Activated CD8-positive, alpha-beta memory T cell treated with anti-CD3 and anti-CD28 coated beads for 36 hours (primary cell): ENCODE data around the gene RBMS3. TPM values are rescaled to one million over a fixed set of nuclear protein-coding genes. Genes with fewer than 3 reads are reported as not detected.
"Not testable (repeated sequence)": the region's sequence is repeated elsewhere in the genome, so short reads cannot be mapped to it uniquely, and the experiment has no call there.

Experiments used
- CTCF ChIA-PET: fragments of 350-600 bp; sonication (Branson Sonifier 250); formaldehyde crosslinking; loops from one replicate; lab custom pipeline; 2021; ENCODE audit warnings: antibody characterized with exemption; lab: Charles Lee
- POLR2A ChIA-PET: fragments of 350-600 bp; sonication (Branson Sonifier 250); formaldehyde crosslinking; loops from one replicate; lab custom pipeline; 2021; ENCODE audit warnings: antibody characterized with exemption; lab: Charles Lee
- total RNA-seq, 2 experiments: library from RNA; stranded (reverse); gene quantifications; one replicate each; pipeline ENCODE4 v1.2.3, GENCODE V29; 2021

Gene RBMS3
- total RNA-seq, 2 experiments from 2014 or later, result 0.48 to 0.86 TPM

GRCh38 chr3:29497282-29497681, 216.4 kb downstream of the RBMS3 start:
- CTCF ChIA-PET, result no interaction called here
- POLR2A ChIA-PET, result no interaction called here

GRCh38 chr3:29502771-29503170, 221.9 kb downstream of the RBMS3 start:
- ChIA-PET POLR2A (no interaction called here), CTCF (no interaction called here)

GRCh38 chr3:29503314-29503713, 222.4 kb downstream of the RBMS3 start:
- ChIA-PET CTCF (no interaction called here), POLR2A (no interaction called here)

- CTCF ChIA-PET, result no interaction called here
- POLR2A ChIA-PET, result no interaction called here
Measured at GRCh38 chr3:29503958-29504357, 223.1 kb downstream of the RBMS3 start.

- ChIA-PET CTCF (no interaction called here), POLR2A (no interaction called here)
Measured at GRCh38 chr3:29506502-29506901, 225.6 kb downstream of the RBMS3 start.

GRCh38 chr3:29511701-29512100, 230.8 kb downstream of the RBMS3 start:
- CTCF ChIA-PET, result no interaction called here

GRCh38 chr3:29512641-29513040, 231.8 kb downstream of the RBMS3 start:
- POLR2A ChIA-PET, result no interaction called here
- CTCF ChIA-PET, result no interaction called here

More at GRCh38 chr3:29511701-29512100, 230.8 kb downstream of the RBMS3 start:
- POLR2A ChIA-PET, result no interaction called here

GRCh38 chr3:29513236-29513635, 232.4 kb downstream of the RBMS3 start:
- CTCF ChIA-PET, result no interaction called here
- POLR2A ChIA-PET, result no interaction called here

GRCh38 chr3:29514170-29514569, 233.3 kb downstream of the RBMS3 start:
- ChIA-PET POLR2A (no interaction called here), CTCF (no interaction called here)

GRCh38 chr3:29514912-29515311, 234.0 kb downstream of the RBMS3 start:
- POLR2A ChIA-PET, result no interaction called here
- CTCF ChIA-PET, result no interaction called here

GRCh38 chr3:29515451-29515850, 234.6 kb downstream of the RBMS3 start:
- POLR2A ChIA-PET, result no interaction called here
- CTCF ChIA-PET, result no interaction called here

GRCh38 chr3:29516164-29516563, 235.3 kb downstream of the RBMS3 start:
- POLR2A ChIA-PET, result no interaction called here

GRCh38 chr3:29520764-29521163, 239.9 kb downstream of the RBMS3 start:
- ChIA-PET CTCF (no interaction called here), POLR2A (no interaction called here)

More at GRCh38 chr3:29516164-29516563, 235.3 kb downstream of the RBMS3 start:
- CTCF ChIA-PET, result no interaction called here

GRCh38 chr3:29521293-29521692, 240.4 kb downstream of the RBMS3 start:
- CTCF ChIA-PET, result no interaction called here
- POLR2A ChIA-PET, result no interaction called here

GRCh38 chr3:29521751-29522150, 240.9 kb downstream of the RBMS3 start:
- ChIA-PET POLR2A (no interaction called here), CTCF (no interaction called here)

GRCh38 chr3:29524433-29524832, 243.6 kb downstream of the RBMS3 start:
- POLR2A ChIA-PET, result not testable (repeated sequence)
- CTCF ChIA-PET, result interaction anchor here (0.6 kb wide), 1 partner anchor 139 kb away, joined by 4 read pairs; no protein-coding TSS in a partner anchor

GRCh38 chr3:29525254-29525881, 244.5 kb downstream of the RBMS3 start:
- POLR2A ChIA-PET, result no interaction called here

GRCh38 chr3:29527246-29527645, 246.4 kb downstream of the RBMS3 start:
- POLR2A ChIA-PET, result no interaction called here

More at GRCh38 chr3:29525254-29525881, 244.5 kb downstream of the RBMS3 start:
- CTCF ChIA-PET, result no interaction called here

GRCh38 chr3:29531644-29532043, 250.8 kb downstream of the RBMS3 start:
- CTCF ChIA-PET, result no interaction called here

More at GRCh38 chr3:29527246-29527645, 246.4 kb downstream of the RBMS3 start:
- CTCF ChIA-PET, result no interaction called here

GRCh38 chr3:29532473-29532872, 251.6 kb downstream of the RBMS3 start:
- POLR2A ChIA-PET, result no interaction called here
- CTCF ChIA-PET, result no interaction called here

More at GRCh38 chr3:29531644-29532043, 250.8 kb downstream of the RBMS3 start:
- POLR2A ChIA-PET, result no interaction called here

GRCh38 chr3:29534006-29534405, 253.1 kb downstream of the RBMS3 start:
- CTCF ChIA-PET, result no interaction called here
- POLR2A ChIA-PET, result no interaction called here
